Epithelial cell of esophagus (primary cell): ENCODE data around the gene DPH1.

Experiments
- DNase-seq: peaks from one replicate; pipeline ENCODE4 v3.0.0; 2010; ENCODE audit warnings: low read depth
- H3K4me3 ChIP-seq: 2 replicates; pipeline ENCODE4 v1.5.1; 2011; ENCODE audit warnings: mild to moderate bottlenecking, low read length, control low read depth
- TF ChIP-seq, protein P1 (sequence below): IDR thresholded peaks from 2 replicates; pipeline ENCODE4 v1.5.1; 2011; ENCODE audit warnings: low read depth, mild to moderate bottlenecking, low read length, control low read depth, inconsistent platforms; ENCODE audit not compliant: insufficient read depth; ENCODE audit errors: missing control alignments

Gene DPH1

DNA sequence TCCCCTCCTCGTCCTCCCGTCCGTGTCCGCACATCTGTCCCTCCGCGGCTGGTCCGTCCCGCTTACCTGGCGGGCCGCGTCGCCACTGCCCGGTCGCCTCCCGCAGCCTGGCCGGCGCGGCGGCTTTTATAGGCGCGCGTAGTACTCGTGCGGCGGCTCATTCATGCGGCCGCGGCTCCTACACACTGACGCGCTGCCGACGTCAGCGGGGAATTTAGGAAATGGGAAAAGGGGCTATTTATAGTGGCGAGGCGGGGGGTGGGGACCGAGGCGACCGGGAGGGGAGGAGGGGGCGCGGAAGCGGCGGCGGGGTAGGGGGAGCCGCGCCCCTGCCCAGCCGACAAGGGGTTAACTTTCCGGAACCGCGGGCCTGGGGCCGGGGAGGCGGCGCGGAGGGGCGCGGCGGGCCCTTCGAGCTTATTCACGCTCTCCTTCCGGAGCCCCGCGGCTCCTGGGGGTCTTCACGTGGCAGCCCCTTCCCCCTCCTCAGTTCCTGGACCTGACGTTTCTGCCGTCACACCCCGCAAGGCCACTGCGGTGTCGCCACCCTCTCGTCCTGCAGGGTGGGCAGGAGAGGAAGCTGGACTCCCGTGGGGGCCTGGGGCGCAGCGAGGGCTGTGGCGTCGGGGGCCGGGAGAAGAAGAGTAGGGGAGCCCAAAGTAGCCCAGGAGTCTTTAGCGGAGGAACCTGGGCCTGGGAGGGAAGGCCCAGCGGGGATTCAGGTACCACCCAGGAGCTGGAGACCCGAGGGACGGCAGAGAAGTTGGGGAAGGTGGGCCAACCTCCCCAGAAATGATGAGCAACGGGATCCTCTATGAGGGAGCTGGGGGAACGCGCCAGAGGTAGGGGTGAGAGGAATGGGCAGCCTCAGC lies 21.3 kb downstream of the DPH1 start:
- no peak overlapping the region for H3K4me3 ChIP-seq
- TF ChIP-seq, protein P1, sequence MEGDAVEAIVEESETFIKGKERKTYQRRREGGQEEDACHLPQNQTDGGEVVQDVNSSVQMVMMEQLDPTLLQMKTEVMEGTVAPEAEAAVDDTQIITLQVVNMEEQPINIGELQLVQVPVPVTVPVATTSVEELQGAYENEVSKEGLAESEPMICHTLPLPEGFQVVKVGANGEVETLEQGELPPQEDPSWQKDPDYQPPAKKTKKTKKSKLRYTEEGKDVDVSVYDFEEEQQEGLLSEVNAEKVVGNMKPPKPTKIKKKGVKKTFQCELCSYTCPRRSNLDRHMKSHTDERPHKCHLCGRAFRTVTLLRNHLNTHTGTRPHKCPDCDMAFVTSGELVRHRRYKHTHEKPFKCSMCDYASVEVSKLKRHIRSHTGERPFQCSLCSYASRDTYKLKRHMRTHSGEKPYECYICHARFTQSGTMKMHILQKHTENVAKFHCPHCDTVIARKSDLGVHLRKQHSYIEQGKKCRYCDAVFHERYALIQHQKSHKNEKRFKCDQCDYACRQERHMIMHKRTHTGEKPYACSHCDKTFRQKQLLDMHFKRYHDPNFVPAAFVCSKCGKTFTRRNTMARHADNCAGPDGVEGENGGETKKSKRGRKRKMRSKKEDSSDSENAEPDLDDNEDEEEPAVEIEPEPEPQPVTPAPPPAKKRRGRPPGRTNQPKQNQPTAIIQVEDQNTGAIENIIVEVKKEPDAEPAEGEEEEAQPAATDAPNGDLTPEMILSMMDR: no peak
- DNase-seq: peak; percentile 52

DNA sequence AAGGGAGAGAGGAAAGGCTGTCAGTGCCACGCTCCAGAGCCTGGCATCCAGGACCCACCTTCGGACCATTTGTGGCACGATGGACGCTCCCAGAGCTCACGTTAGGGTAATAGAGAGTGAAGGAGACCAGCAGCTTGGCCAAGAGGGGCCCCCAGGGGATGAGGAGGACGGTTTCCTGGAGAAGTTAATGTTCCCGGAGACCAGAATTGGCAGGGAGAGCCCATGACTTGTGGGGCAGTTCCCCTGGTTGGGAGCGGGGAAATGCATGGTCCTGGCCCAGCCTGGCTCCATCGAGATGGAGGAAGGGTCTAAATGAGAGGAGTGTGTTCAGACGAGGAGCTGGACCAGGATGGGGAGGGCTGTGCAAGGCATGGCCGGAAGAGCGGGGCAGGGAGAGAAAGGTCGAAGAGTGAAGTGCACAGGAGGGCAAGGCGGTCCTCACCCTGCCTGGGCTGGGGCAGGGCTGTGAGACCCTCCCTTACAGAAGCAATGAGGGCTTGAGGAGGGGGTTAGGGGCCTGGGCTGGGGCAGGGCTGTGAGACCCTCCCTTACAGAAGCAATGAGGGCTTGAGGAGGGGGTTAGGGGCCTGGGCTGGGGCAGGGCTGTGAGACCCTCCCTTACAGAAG lies 22.1 kb downstream of the DPH1 start:
- DNase-seq: no peak
- TF ChIP-seq, protein P1: no peak
- no peak overlapping the region for H3K4me3 ChIP-seq

- H3K4me3 ChIP-seq: peak overlapping the region; percentile 24
- TF ChIP-seq, protein P1: peak; percentile 28
- DNase-seq: peak; percentile 62
These were observed 23.7 kb downstream of the DPH1 start for GRCh38 chr17:2053380-2054261.

GRCh38 chr17:2054262-2054511 lies 24.2 kb downstream of the DPH1 start:
- TF ChIP-seq, protein P1: no peak
- peak overlapping the region; percentile 24 for H3K4me3 ChIP-seq

DNA sequence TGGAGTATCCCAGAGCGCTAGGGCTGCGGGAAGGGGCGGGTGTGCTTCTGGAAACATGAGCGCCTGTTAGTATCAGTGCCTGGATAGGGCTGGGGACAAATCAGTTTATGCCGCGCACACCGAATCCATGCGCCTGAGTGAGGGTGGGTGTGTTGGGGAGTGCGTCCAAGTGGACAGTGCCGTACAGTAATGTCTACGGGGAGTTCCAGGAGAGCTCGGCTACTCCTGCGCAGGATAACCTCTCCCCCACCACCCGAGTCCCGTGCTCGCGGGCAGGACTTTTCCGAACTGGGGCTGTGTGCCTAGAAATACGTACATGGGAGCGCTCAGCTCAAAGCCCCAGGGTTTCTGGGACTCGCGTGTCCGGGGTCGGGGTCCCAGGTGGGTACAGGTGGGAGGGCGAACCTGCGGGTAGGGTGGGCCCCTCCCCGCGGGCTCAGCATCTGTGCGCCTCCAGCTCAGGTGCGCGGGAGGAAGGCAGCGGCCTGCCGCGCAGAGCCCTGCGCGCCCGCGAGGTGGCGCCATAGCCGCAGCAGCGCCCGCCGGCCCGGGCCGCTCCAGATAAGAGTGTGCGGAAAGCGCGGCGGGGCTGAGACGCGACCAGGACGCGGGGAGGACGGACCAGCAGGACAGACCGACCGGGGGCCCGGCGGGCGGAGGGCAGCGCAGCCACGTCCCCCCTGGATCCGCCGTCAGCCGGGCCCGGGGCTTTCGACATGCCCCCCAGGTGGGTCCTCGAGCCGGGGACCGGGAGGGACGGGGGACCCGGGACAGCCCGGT lies 24.7 kb downstream of the DPH1 start, which contains the start of gene HIC1:
Gene HIC1, plus strand, starts transcription at position 592 of the 780 bp plus-strand sequence. CDS start 1,588 bp downstream, outside the sequence.
- DNase-seq: peak; percentile 72
- TF ChIP-seq, protein P1: peak; percentile 34
- peak within 1 kb of the TSS; percentile 25 for H3K4me3 ChIP-seq

More at GRCh38 chr17:2054262-2054511, 24.2 kb downstream of the DPH1 start:
- DNase-seq: no peak
